Mesenteric fat pad (tissue), 1 donor: Measurements from ENCODE around the gene DUSP28. TPM values are rescaled to one million over a fixed set of nuclear protein-coding genes. Genes with fewer than 3 reads are reported as not detected.

Source experiments
- DNase-seq: peaks from one replicate; pipeline ENCODE4 v3.0.0-alpha.2; 2020; ENCODE audit warnings: low spot score
- total RNA-seq: library from RNA; stranded (reverse); fragmentation: NEBNext Ultra II Directional; extraction: Animal tissue kit (Norgen Biotek cat#: 25700); gene quantifications from one replicate; pipeline ENCODE4 v1.2.1, GENCODE V29; 2021
- donor health status: DM: yes; HTN: yes; CAD: no.

The DUSP28 gene
- total RNA-seq, 1 donor from 2014 or later: 3.8 TPM

- DNase-seq: no peak
Measured at GRCh38 chr2:240558236-240558761, 1.9 kb upstream of the DUSP28 start.

- DNase-seq: no peak
Measured at GRCh38 chr2:240559286-240559685, 871 bp upstream of the DUSP28 start.

DNA sequence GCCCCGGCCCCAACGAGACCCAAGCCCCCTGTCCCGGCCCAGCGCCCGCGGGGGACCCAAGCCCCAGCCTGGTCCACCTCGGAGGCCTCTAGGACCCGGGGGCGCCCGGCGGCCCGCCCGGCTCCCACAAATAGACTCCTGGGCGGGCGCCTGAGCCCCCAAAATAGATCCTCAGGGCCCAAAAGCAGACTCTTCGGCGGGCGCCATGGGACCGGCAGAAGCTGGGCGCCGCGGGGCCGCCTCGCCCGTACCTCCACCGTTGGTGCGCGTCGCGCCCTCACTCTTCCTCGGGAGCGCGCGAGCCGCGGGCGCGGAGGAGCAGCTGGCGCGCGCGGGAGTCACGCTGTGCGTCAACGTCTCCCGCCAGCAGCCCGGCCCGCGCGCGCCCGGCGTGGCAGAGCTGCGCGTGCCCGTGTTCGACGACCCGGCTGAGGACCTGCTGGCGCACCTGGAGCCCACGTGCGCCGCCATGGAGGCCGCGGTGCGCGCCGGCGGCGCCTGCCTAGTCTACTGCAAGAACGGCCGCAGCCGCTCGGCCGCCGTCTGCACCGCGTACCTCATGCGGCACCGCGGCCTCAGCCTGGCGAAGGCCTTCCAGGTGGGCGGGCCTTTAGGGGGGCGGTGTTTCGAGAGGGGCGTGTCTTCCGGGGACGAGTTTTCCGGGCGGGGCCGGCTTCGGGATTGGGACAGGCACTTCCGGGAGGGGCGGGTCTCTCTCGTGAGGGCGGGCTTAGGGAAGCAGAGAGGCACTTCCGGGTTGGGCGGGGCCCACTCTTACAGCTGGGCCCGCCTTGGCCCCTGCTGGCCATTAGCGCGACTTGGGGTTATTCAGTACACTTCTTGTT, 545 bp downstream of the DUSP28 start:
- peak; percentile 100 for DNase-seq

- DNase-seq: no peak
Measured at GRCh38 chr2:240561325-240561971, 1.3 kb downstream of the DUSP28 start.

DNA sequence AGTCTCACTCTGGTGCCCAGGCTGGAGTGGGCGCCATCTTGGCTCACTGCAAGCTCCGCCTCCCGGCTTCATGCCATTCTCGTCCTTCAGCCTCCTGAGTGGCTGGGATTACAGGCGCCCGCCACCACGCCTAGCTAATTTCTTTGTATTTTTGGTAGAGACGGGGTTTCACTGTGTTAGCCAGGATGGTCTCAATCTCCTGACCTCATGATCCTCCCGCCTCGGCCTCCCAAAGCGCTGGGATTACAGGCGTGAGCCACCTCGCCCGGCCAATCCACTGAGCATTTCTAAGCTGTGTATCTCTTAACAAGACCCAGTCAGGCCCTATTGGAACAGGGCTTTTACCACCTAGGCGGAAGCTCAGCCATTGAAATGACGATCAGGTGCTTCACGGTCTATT, 3.1 kb downstream of the DUSP28 start:
- peak; percentile 33 for DNase-seq

- no peak for DNase-seq
Measured at GRCh38 chr2:240563951-240564560, 3.9 kb downstream of the DUSP28 start.

DNA sequence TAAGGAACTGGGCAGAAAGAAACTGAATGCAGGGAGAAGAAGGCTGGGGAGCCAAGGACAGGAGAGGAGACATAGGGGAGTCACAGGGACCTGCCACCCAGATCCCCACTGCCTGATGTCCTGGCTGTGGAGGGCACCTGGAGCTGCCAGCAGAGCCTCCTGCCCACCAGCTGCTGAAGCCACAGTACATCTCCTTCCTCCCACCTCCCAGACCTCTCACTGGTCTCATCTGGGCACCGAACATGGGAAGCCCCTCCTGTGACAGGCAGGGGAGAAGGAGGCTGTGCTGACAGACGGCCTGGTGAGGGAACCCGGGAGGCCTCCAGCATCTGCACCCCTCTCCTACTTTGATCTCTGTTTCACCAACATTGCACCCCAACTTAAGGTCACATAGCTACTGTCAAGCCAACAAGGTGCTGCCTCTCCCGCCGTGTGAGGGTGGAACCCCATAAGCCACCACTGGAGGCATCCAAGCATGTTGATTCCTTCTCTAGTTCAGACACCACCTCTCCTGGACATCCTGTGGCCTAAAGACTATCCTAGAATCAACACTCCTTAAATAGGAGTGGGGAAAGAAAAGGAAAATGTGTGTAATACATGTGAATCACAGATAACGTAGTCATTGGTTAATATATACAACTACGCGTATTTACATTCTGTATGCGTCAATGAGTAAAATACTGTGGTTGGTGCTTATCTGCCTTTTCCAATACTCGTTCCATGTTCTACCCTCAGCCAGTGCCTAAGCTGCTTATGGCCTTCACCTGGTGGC, 4.6 kb downstream of the DUSP28 start:
- peak; percentile 76 for DNase-seq

- peak; percentile 95 for DNase-seq
Measured at GRCh38 chr2:240565333-240566202, 5.4 kb downstream of the DUSP28 start.

- peak; percentile 97 for DNase-seq
Measured at GRCh38 chr2:240566203-240567136, 6.3 kb downstream of the DUSP28 start.

- DNase-seq: peak; percentile 81
Measured at GRCh38 chr2:240567137-240567871, 7.1 kb downstream of the DUSP28 start.

GRCh38 chr2:240567872-240568677, 7.9 kb downstream of the DUSP28 start, which contains the start of gene RNPEPL1:
Gene RNPEPL1, plus strand, starts transcription at chr2:240568484. Its CDS starts 103 bp downstream, at chr2:240568587.
- peak; percentile 90 for DNase-seq

GRCh38 chr2:240568678-240569522, 8.7 kb downstream of the DUSP28 start:
- peak; percentile 91 for DNase-seq

GRCh38 chr2:240569523-240569997, 9.4 kb downstream of the DUSP28 start:
- DNase-seq: peak; percentile 88

- DNase-seq: no peak
Measured at GRCh38 chr2:240569998-240570530, 9.9 kb downstream of the DUSP28 start.

DNA sequence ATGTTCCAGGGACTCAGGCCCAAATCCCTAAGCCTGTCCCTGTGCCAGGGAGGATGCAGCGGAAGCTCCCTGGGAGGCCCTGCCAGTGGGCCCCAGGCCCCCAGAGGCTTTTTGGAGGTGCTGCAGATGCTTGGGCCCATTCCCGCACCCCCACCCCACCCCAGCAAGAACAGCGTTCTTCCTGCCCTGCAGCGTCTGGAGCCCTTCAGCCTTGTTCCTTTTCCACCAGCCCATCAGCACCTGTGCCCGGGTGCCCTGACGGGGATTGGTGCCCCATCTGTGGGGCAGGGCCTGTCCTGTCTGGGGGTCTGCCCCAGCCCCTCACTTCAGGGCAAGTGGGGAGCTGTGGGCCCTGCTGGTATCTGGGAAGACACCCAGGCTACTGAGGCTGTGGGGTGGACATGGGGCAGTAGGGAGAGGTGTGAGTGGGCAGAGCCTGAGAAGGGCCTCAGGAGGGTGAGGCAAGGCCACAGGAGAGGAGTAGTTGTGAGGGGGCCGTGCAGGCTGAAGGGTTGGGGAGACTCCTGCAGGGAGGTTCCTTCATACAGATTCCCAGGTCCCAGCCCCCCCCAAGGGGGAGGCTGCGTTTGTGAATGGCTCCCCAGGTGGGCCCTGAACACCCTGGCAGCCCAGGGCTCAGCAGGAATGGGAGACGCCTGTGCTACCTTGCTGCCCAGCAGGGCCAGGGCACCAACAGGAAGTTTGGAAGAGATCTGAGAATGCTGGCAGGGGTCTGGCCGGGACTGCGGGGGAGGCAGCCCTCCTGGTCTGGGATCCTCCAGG, 10.6 kb downstream of the DUSP28 start:
- DNase-seq: peak; percentile 79
